Activated CD8-positive, alpha-beta memory T cell treated with anti-CD3 and anti-CD28 coated beads, Interleukin-2, amount 50 U/mL, for 24 hours (primary cell): ENCODE results near the gene HLF.

Source experiments
- DNase-seq: peaks from one replicate; pipeline ENCODE4 v3.0.0-alpha.2; 2020; ENCODE audit errors: extremely low read depth

Gene HLF

DNA sequence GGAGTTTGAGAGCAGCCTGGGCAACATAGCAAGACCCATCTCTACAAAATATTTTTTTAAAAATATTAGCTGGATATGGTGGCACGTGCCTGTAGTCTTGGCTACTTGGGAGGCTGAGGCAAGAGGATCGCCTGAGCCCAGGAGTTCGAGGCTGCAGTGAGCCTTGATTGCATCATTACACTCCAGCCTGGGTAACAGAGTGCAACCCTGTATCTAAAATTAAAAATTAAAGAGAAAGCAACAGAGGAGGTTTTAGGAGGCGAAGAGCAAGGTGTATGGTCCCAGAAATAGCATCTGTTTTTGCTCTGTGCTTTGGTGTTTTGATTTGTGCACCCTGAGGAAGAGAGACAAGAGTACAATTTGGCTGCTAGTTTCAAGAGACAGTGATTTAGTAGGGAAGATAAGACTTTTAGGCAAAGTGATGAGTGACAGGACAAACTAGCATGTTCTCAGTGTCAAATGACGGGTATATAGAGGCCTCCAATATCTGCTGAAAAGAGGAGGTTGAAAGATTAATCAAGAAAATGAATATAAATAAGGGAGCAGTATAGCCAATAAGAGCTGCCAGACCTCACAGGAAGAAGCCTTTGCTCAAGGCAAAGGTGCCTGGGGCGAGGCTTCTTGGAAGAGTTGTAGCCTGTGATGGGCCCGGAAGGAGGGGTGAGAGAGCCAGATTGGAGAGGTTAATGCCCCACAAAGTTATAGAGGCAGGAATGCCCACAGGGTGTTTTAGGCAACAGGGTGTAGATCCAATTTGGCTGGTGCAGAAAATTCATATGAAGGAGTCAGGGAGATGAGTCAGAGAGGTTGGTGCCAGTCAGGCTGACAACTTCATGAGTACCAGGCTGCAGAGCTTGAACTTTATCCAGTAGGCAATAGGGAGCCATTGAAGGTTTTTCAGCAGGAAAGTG lies 11.4 kb downstream of the HLF start:
- no peak for DNase-seq

DNA sequence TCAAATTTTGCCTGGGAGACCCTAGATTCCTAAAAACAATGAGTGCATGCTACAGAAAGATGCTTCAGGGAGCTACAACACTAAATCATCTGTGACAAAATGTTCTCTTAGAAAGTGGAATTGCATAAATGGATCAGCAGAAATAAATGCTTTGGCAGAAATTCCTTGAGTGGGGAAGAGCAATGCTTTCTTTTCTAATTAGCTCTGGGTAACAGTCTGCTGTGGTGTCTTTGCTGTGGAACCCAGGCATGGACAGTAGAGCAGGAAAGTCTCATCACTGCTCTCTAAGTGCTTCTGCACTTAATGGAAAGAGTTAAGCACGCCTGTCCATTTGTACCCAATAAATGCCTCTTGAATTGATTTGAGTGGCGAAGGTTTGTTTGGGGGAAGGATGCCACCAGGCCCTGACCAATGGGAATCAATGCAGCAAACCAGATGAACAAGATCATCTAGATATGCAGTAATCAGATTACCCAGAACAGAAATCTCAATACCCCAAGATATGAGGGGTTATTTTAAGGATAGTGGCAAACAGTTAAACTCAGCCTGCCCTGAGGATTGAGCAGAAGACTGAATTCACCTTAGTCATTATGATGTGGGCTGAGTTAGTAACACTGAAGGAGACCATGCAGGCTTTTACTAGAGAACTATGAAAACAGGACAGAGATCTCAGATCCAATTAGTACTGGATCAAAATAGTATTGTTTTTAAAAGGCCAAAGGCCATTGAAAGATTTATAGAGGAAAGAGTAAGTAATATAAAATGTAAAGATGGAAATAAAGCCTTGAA lies 13.6 kb downstream of the HLF start:
- DNase-seq: no peak

DNA sequence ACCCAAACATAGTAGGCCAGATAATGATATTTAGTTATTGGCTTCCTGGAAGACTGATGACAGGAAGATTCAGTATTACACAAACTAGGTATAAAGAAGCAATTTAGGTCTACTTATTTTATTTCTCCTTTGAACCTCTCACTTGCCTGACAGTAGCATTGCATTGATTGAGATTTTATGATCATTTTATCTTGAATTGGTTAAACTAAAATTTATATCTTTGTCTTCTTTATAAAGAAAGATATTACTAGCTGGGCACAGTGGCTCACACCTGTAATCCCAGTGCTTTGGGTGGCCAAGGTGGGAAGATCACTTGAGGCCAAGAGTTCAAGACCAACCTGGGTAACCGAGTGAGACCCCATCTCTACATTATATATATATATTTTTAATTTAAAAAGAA lies 14.4 kb downstream of the HLF start:
- no peak for DNase-seq

DNA sequence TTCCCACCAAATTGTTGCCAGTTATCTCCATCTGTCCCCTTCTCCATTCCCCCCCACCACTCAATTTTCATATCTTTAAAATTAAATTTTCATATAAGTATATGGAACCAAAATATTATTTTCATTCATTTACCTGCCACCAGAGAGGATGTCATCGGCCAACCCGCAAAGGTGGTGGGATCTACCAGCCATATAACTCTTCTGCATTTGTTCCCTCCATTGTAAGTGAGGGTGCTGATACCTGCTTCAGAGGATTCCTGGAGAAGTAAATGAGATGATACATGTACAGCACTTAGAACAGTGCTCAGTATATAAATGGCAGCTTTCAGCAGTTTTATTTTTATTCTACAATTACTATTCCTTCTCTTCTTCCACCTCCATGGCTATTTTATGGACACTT lies 15.0 kb downstream of the HLF start:
- DNase-seq: no peak

DNA sequence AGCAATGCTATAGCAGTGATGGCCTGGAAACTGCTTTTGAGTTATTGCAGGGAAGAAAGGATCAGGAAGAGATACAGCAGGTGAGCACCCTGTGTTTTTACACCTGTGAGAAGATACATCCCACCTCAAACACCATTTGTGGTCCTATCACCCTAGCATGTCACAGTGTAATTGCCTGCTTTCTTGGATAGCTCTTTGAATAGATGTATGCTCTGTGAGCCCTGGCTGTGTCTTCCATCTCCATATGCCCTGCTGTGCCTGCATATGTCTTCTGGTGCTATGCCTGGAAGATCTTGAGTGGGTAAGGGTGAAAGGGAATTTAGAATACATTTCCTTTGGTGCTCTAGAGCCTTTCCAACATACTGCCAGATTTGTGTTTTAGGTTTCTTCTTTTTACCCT lies 15.5 kb downstream of the HLF start:
- DNase-seq: no peak

DNA sequence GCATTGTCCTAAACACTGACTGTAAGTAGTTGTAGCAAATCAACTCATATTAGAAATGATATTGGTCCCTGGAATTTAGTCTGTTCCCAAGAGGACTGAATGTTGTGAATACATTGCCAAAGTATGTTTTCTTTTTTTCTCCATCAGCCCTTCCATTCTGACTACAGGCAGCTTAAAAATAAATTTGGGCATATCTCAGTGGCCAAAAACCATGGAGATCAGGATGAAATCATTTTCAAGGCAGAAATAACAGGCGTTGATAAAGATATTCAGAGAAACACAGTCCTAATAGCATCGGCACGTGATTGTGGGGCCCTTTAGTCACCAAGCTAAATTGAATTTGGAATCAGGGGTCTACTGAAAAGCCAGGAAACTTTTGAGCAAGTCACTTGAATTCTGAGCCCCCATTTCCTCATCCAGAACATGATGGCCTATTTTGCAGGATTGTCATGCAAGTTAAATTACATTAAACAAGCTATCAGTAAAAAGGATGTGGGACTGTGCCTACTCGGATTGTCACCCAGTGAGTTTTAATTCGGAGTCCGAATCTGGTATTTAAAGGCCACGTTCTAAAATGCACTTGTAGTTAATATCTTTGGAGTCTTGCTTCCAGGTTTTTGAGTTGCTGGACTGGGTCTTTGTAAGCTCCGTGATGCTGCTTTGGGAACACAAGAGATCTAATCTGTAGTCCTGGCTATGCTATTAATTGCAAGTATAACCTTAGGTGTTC lies 17.1 kb downstream of the HLF start:
- no peak for DNase-seq

DNA sequence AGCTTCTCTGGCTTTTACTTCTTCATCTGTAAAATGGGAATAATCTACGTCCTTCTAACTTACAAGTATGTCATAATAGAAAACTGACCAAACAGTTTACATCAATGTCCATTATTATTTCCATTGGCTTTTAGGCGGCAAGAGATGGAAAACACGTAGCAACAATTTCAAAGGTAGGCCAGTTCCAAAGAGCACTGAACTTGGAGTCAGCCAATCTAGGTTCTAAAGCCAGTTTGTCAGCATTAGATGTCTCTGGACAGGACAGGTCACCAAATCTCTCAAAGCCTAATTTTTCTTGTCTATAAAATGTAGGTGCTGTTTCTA lies 17.6 kb downstream of the HLF start:
- DNase-seq: no peak

DNA sequence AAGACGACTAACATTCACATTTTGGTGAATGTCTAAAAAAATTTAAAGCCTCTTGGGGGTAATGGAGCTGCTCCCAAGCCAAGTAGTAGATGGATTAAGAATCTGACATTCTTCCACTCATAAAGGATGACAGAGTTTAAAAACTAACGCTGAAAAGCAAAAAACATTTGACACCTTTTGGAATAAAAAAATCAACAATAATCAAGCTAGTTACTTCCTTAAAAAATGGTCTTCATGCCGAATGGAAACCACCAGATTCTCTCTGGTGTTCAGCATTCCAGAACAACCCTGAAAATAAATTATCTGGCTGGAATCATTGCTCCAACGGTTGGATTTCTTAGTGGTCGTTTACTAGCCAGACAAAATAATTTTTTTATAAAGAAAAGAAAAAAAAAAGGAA lies 18.0 kb downstream of the HLF start:
- DNase-seq: no peak

DNA sequence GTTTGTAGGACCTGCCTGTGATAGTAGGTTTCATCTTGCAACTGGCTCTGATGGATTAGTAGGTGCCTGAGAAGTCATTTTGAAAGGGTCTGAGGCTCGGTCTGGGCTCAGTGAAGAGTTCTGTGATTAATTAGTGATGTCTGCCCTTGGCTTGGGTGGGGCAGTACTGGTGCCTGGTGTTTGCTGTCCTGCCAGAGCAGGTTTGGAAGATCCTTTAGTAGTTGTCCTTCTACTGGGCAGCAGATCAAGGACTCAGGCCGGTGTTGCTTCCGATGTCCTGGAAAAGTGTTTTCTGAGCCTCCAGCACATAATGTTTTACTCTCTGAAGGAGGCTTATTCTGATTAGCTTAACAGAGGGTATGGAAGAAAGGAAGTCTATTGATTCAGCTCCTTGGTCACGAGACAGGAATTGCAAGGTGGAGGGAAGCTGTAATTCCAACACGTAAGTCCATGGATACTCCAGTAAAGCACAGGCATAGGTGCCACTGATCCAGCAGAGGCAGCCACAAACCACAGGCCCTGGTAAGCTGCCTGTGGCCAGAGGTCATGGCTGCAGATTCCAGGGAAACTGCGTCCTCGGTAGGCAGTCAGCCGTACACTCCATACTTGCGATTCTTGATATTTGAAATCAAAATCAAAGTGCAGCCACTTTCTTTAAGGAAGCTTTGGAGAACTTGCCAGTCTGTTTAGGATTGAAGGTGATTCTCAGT lies 18.7 kb downstream of the HLF start:
- no peak for DNase-seq

DNA sequence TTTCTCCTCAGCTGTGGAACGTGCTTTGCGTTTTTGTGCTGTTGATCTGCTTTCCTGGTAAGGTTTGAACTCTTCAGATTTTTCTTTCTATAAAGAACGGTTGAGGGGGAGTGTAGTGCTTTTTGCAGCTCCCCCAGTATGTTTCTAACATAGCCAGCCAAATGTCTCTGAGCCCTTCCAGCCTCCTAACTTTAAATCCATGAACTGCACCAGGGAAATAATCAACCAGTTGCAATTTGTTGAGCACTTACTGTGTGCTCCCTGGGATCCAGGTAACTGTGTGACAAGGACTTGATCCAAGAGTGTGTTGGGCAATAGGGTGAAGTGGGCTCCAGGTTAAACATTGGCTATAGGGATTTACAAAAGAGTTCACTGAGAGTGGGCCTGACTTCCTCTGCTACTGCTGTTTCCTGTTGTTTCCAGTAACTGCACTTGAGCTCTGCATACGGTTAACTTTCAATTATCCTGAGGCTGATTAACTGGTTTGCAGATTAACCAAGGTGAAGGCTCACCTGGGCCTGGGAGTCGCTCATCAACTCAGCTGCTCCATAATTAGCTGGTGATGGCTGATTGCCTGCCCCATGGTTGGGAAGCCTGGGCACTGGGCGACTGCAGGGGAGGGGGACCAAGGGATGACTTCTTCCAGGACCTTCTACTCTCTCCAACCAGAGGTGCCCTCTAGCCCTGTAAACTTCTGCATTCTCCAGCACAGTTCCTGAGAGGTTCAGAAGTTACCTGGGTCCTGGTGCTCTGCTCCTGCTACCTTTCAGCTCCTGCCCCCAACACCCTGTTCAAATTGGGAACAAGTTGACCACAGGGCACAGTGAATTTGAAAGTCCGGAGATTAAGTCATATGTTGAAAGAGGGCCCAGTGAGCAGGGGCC lies 19.5 kb downstream of the HLF start:
- DNase-seq: no peak

DNA sequence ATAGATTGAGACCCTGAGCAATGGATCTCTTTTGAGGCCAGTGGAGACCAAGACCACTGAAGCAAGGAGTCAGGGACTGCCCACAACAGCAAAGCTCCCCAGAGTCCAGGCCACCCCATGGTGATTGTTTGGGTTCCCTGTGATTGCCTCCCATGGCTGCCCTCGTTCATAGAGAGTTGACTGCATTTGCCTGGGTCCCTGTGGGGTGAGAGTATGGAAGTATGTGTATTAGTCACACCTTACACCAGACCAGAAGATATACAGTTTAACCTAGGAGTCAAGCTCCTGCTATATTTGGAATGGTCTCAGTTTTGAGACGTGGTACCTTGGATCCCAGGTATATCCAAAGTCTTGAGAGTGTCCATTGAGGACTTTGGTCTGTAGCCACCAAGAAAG lies 20.2 kb downstream of the HLF start:
- DNase-seq: no peak

DNA sequence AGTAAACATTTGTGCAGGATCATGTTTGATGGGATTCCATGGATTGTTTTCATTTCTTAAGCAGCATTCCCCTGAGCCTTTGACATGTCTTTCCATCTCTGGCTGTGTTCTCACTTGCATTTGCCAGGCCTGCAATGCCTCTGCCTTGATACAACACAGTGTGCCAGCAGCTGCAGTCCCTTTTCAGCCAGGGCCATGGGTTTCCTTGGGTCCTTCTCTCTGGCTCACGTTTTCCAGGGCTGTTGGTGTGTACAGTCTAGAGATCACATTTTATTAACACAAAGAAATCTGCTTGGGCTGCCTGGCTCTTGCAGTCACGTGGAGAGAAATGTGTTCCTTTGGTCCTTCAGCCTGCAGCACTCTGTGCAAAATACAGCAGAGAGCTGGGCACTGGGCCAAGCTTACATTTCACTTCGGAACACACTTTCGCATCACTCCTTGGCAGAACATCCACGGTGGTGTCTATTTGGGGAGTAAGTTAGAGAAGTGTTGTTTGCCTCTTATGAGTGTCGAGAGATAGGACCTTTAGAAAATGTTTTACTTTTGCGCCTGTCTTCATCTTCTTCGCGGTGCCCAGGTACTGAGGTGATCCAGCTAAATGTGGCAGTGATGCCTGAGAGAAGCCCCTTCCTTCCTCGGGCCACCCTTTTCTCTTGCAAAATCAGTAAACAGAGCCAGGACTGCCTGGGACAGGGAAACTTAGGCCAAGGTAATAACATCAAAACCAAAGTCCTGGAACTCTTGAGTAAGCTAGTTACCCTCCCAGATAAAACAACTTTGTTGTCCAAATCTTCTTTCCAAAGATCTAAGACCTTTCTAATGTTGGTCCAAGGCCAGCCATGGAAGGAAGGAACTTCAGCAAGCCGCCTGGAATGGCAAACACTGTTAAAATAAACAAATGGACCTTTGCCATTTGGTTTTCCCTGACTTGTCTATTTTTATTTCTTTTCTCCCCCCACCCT lies 20.9 kb downstream of the HLF start:
- no peak for DNase-seq

DNA sequence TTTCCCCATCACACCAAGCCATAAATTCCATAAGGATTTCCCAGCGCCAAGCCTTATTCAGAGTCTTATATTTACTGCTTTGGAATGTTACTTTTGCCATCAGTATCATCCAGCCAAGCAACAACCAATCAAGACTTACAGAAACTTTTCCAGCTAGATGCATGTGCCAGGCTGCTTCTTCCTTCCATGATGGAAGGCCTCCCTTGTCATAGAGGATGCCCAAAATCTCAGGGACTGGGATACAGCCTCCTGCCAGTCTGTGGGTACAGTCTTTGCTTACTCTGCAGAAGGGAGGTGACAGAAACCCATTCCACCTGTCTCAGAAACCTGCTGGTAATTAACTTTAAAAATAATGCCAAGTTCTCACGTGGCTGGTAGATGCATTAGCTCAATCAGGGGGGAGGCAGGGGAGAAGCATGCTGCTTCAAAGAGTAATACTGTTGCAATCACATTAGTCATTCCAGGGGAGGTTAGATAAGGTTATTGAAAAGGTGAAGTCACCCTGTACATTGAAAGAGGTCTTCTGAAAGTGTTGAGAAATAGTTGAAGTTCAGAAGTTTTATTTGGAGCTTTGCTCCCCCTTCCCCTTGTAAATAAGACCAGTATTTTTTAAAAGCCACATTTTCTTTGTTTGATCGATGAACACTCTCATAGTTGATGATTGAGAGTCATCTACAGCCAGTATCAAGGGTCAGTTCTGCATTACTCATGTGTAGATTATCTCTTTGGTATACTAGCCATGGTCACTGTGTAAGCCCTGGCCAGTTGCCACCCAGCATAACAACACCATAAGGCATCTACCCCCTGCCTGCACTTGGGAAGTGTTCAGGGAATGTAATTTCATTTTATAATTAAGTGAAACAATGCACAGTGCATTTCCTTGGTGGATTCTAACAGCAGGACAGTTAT lies 22.2 kb downstream of the HLF start:
- DNase-seq: no peak

DNA sequence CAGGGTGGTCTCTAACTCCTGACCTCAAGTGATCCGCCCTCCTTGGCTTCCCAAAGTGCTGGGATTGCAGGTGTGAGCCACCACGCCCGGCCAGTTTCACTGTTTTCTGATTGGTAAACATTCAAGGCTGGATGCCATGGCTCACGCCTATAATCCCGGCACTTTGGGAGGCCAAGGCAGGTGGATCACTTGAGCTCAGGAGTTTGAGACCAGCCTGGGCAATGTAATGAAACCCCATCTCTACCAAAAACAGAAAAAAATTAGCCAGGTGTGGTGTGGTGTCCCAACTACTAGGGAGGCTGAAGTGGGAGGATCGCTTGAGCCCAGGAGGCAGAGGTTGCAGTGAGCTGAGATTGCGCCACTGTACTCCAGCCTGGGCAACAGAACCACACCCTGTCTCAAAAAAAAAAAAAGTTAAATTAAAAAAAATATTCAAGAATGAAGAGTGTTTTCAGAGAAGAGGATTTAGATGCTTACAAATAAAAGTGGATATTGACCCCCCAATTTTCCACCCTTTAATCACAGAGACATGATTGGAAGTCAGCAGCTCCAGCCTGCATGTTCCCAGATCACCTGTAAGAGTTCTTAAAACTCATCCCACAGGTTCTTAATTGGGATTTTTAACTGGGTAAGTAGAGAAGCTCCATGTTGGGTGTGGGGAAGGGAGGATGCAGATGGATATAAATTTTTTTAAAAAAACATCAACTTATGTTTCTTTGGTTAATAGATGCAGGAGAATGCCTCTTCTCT lies 23.8 kb downstream of the HLF start:
- no peak for DNase-seq

DNA sequence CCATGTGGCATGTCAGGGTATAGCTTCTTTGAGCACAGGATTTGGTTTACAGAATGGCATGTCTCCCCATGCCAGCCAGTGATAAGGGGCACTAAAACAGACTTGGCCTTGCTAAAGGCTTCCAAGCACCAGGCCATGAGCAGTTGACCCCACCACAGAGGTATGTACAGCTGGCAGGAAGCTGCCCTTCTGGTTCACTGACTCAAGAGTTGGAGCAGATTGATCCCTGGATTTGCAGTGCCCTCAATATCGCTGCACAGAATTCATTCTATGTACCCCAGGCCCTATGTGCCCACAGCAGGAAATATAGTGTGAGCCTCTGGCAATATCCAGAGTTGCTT lies 24.3 kb downstream of the HLF start:
- no peak for DNase-seq

DNA sequence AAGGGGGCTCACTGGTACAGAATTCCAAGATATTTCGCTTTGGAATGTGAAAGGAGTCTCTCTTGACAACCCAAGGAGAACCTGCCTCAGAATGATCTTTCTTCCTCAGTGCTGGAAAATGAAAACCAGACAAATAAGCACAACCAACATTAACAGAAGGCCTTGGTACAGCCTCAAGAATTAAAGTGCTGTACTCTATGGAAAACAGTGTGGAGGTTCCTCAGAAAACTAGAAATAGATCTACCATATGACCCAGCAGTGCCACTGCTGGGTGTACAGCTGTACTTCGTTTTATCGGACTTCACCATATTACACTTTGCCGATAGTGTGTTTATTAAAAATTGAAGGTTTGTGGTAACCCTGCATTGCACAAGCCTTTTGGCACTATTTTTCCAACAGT lies 25.2 kb downstream of the HLF start:
- no peak for DNase-seq

DNA sequence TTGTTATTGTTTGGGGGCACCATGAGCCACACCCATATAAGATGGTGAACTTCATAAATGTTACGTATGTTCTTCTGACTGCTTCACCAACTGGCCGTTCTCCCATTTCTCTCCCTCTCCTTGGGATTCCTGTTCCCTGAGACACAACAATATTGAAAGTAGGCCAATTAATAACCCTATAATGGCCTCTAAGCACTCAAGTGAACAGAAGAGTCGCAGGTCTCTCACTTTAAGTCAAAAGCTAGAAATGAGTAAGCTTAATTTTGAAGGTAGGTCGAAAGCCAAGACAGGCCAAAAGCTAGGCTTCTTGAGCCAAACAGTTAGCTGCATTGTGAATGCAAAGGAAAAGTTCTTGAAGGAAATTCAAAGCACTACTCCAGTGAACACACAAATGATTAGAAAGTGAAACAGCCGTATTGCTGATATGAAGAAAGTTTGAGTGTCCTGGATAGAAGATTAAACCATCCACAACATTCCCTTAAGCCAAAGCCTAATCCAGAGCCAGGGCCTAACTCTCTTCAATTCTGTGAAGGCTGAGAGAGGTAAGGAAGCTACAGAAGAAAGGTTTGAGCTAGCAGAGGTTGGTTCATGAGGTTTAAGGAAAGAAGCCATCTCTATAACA lies 25.8 kb downstream of the HLF start:
- no peak for DNase-seq

DNA sequence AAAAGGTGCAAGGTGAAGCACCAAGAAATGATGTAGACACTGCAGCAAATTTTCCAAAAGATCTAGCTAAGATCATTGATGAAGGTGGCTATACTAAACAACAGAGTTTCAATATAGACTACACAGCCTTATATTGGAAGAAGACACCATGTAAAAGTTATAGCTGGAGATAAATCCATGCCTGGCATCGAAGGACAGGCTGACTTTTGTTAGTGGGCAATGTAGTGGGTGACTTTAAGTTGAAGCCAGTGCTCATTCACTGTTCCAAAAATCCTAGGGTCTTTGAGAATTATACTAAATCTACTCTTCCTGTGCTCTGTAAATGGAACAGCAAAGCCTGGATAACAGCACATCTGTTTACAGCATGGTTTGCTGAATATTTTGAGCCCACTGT lies 26.4 kb downstream of the HLF start:
- DNase-seq: no peak
